GM18517 (cell line): ENCODE measurements around the gene TNFRSF14.

ENCODE experiments used
- ATAC-seq: cut with Tn5 transposase; IDR thresholded peaks from one replicate; pipeline ENCODE4 v1.9.1; 2021; ENCODE audit warnings: mild to moderate bottlenecking, moderate library complexity; ENCODE audit not compliant: unreplicated experiment

TNFRSF14 gene

DNA sequence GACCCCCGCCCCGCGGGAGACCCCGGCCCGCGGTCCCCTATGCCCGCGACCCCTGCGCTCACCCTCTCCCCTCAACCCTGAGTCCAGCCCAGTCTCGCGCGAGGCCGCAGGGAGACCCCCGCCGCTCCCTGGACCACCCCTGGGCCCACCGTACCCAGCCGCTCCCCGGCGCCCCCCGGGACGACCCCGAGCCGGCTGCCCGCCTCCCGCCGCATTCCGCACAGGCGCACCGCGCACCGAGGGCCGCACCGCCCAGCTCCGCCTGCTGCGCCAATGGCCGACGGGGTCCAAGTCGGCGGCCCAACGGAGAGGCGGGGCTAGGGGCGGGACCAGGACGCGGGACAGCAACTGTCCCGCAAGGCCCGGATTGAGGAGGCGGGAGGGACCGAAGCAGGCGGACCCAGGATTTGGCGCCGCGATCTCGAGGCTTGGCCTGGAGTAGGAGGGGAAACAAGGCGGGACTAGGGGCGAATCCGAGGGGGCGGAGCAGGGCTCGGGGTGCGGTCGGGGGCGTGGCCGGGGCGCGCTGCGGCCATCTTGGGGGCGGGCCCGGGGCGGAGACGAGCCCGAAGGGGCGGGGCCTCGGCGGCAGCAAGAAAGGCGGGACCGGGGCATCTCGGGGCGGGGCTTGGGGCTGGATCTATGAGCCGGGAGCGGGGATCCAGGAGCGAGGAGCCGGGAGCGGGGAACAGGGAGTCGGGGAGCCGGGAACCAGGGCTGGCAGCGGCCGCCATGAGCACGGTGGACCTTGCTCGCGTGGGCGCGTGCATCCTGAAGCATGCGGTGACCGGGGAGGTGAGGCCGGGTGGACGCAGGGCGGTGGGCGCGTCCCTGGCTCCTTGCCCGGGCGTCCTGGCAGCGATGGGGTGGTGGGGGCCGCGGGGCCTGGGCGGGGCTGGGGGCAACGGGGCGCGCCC is 30.2 kb downstream of the TNFRSF14 start, which contains the start of gene PRXL2B:
Gene PRXL2B, plus strand, starts transcription at position 624 of the 917 bp plus-strand sequence. Its CDS starts 109 bp downstream, at position 733.
- ATAC-seq = peak; percentile 56

DNA sequence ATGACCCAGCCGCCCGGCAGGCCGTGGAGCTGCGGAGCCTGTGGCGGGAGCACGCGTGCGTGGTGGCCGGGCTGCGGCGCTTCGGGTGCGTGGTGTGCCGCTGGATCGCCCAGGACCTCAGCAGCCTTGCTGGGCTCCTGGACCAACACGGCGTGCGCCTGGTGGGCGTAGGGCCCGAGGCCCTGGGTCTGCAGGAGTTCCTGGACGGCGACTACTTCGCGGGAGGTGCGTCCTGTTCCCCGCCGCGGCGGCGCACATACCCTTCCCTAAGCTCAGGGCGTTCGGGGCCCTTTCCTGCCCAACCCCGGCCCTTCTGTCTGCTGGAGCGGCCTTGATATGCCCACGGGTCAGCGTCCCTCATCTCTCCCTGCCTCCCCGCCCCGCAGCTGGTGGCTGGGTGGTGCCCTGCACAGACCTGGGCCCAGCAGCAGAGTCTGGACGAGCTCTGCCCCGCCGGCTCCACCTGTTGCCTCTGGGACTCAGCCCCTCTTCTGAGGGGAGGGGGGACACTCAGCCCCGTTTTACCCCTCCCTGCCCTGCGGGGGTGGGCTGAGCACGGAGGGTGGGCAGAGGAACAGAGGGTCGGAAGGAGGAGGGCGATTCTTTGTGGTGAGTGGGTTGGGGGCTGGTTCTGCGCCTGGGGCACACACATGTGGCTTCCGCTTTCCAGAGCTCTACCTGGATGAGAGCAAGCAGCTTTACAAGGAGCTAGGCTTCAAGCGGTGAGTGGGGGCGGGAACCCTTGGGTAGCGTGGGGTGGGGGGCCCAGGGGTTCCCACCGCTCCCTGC is 31.1 kb downstream of the TNFRSF14 start:
- no peak for ATAC-seq

DNA sequence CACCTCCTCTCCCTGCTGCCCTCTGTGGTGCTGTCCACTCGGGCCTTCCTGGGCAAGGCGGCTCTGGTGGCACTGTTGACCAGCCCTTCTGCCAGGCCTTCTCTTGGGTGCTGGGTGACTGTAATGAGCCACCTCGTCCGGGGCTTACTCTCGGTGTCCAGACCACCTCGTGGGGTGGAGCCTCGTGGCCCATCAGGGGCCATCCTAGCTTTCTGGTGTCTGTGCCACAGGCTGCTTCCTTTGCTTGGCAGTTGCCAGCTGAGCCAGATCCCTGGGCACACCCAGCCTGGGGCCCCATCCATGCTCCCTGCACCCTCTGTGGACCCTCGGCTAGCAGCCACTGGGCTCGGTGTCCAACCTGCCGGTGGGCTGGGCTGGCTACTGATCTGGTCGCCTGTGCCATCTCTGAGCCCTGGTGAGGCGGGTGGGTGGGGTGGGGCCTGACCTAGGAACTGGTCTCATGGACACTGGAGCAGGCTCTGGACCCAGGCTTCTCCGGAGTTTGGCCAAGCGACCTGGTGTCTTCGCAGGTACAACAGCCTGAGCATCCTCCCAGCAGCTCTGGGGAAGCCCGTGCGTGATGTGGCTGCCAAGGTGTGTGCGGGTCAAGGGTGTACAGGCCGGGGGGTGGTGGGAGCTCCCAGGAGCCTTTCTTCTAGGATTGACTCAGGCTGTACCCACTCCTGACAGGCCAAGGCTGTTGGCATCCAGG is 31.8 kb downstream of the TNFRSF14 start:
- ATAC-seq = no peak

DNA sequence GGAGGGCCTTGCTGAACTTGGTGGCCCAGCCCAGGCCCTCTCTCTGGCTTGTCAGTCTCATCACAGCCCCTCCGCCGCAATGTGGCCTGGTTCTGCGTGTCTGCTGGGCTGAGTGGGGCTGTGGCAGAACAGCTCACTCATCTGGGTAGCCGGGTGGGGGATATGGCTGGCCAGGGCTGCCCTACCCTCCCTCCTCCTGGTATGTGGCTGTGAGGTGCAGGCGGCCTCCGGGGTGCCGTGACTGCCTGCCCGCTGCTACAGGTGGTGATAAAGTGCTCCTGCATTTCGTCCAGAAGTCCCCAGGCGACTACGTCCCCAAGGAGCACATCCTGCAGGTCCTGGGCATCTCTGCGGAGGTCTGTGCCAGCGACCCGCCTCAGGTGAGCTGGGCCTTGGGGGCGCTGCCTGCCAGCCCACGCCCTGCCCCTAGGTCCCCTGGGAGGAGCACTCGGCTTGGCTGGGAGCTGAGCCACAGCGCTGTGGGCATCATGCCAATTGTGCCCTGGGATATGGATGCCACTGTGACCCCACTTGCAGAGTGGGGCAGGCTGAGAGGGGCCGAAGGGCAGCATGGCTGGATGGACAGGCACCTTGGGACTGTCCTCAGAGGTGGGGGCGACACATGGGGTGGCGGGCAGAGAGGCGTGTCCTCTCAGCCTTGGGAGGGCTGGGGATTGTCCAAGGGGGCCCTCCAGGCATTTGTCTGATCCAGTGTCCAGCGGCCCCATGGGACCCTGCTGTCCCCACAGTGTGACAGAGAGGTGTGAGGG is 32.7 kb downstream of the TNFRSF14 start:
- no peak for ATAC-seq

DNA sequence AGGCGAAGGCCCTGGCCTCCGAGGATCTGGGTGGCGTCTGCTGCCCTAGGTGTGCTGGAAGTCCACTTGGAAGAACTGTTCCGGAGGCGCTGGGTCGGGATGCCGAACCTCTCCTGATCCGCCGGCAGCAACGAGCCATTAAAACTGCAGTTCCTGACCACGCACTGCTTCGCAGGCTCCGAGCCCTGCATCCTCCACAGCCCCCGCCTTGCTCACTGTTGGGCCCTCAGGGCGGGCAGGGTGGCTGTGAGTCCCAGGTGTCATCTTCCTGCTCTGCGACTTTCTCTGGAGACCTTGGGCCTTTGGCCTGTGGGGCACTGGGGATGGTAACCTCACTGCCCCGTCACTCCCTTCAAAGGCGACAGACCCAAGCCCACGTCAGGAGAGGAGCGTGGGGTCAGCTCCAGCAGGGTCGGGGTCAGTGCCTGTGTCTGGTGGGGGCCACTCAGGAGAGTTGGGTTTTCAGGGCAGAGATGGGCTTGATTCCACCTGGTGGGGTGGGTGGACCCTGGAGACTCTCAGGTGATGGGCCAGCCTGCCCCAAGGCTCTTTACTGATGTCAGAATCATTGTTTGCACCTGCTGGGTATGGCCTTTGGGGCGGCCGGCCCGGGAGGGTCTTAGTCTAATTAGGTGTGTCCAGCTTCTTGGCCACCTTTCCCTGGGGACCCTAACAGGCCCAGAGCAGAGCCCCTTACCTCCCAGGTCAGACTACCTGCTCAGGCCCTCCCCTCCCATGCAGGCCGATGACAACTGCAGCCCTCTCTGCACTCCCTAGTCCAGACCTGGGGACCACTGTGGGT is 33.5 kb downstream of the TNFRSF14 start:
- no peak for ATAC-seq

DNA sequence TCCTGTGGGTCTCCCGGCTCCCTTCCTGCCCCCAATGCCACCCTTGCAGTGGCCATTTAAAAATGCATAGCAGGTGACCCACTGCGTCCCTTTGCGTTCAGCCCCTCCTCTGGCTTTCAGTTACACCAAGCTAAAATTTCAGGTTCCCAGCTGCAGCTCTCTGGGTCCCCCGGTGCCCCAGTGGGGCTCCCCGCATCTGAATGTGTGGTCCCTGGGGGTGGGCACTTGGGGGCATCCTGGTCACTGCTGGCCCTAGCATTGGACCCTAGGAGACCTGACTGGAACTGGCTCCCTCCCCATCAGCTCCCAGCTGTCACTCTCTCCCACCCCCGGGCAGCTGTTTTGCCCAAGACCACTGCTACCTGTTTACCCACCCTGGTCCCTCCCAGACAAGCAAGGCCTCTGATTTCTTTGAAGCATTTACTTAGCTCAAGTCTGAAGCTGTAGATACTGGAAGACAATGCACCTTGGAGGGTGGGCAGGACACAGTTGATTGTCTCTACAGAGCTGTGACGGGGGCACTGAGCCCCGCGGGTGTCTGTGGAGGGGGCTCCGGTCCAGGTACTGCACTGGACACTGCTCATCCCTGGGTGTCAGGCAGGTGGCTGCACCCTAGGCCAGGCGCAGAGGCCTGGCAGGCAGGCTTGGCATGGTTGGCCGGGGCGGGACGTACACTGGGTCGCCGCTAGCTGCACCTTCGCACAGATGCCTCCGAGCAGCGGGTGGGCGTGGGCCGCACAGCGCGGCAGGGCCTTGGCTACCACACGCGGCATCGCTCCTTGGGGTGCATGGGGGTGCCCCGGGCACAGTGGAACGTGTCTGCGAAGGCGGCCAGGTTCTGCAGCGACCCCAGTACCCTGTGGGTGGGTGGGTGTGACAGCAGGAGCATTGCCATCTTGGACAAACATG is 34.3 kb downstream of the TNFRSF14 start:
- ATAC-seq = no peak

DNA sequence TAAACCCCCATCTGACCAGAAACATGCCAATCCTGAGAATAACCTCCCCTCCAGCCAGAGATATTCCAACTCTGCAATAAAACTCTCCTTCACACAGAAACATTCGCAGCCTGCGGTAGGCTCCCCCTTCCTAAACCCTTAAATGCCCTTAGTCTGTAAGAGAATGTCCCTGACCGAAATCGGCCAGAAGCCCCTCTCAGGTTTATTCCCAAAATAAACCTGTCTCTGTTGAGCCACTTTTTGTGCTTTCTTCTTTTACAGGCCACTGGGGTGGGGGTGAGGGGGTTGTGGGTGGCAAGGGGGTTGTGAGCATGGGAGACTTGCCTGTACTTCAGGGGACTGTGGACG is 35.0 kb downstream of the TNFRSF14 start:
- no peak for ATAC-seq

DNA sequence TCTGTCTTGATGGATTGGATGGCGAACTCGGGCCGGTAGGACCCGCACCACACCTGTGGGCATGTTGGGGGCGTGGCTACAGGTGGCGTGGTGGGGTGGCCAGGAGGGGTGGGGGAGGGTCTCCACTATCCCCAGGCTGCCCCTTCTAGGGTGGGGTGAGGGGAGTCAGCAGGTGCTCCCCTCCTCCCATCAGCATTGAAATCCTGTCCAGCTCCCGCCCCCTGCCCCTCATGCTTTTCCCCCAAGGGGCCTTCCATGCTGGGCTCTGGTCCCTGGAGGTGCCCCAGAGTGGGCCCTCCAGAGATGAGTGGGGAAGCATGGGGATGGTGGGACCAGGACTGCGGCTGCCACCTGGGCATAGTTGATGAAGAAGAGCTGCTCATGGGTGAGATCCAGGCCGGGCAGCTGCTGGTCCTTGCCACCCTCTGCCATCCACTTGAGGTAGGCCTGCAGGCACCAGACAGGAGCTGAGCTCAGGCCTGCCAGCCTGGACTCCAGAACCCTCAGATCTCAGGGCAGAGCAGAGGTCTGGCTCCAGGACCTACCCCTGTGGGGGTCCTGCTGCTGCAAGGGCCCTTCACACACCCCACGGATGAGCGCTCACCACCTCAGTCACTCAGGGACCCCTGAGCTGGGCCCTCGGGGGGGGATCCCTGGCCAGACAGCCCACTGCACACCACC is 35.5 kb downstream of the TNFRSF14 start:
- no peak for ATAC-seq

DNA sequence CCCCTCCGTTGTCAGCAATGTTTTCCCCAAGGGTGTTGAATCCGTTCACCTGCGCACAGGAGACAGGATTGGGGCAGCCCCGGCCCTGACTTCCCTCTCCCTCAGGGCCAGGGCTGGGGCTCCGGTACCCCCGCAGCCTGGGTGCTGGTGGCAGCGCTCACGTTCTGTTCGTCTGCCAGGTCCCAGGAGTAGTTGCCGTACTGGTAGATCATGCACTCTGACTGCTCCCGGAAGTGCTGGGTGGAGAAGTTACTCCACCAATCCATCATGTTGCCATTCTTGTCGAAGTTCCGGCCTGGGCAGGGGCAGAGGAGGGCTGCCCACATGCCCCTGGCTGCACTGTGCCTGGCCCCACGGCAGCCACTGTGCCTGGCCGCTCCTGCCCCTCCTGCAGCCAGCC is 36.5 kb downstream of the TNFRSF14 start:
- ATAC-seq = no peak

DNA sequence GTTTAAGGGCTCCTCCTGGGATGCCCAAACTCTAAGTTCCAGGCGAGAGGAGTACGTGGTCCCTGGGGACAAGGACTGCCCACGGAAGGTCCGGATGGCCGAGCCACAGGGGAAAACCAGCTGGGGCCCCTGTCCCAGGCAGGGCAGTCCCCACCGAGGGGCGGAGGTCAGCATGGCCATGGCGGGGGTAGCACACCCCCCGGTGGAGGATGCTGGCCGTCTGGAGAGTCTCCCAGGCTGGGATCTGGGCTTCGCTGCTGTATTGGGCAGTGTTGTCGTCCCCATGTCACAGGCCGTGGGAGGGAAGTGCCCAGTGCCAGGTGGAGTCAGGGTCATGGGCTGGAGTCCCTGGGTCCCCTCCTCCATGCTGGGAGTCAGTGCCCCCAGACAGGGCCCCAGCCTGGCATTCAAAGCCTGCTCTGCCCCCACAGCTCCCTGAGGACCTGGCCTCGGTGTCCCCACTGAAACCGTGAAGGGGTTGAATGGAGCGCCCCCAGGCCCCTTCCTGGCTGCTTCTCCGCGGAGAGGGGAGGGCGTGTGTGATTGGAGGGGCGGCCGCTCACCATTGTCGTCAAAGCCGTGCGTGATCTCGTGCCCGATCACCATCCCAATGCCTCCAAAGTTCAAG is 37.2 kb downstream of the TNFRSF14 start:
- ATAC-seq = no peak

DNA sequence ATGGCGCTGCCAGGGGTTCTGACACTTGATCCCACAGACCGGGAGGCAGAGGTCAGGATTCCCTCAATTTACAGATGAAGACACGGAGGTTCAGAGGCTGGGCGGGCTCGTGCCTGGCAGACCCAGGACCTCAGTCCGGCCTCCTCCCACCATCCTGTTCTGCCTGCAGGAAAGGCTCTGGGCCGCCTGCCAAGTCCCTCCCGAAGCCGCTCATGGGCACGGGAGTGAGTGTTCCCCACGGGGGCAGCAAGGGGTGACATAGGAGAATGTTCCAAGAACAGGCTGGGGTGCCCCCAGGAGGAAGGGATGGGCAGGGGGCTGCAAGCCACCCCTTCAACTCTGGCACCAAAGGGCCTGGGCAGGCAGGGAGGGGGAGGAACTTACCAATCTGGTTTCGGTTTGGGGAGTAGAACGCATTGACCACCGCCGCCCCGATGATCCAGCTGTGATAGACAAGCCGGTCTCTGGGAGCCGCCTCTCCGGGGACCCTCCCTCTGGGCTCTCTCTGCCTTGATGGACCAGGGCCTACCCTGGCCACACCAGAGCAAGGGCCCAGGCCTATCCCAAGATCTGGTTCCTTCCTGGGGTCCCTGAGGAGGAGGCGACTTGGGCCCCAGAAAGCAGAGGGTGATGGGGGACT is 38.0 kb downstream of the TNFRSF14 start:
- ATAC-seq = no peak

DNA sequence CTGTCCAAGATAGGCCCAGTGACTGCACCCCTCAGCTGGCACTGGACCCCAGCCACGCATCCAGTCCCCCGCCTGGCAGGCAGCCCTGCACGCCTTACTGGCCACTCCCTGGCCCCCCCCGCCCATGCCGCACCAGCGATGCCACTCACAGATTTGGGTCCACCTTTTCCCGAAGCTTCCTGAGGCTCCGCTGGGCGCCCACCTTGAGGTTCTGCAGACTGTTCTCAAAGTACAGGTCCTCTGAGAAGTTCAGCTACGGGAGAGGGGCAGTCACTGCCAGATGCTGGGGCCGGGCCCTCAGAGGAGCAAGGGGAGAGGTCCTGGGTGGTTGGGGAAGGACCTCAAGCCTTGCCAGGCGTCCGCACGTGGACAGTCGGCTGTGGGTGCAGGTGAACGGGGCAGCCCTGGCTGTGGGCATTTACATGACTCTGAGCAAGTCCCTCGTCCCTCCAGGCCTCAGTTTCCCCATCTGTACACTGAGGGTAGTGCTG is 38.5 kb downstream of the TNFRSF14 start:
- no peak for ATAC-seq

DNA sequence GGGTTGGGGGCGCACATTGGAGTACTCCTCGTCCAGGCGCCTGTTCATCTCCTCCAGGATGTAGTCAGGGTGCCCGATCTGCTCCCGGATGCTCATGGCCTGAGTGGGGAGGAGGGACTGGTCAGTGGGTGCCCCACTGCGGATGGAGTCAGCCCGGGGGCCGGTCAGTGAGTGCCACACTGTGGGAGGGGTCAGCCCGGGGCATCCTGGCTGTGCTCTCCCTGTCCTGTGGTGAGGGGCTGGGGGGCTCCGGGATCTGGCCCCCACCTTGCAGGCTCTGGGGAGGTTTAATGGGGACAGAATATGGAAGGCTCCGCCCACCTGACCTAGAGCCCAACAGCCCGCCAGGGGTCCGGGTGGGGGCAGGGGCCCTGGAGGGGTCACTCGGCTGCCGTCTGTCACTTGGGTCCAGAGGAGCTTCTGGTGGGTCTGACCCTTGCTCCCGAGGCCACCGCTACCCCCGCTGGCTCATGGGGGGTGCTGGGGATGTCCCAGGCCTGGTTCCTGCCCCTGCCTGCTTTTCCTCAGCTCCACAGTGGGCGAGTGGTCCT is 39.2 kb downstream of the TNFRSF14 start:
- no peak for ATAC-seq

DNA sequence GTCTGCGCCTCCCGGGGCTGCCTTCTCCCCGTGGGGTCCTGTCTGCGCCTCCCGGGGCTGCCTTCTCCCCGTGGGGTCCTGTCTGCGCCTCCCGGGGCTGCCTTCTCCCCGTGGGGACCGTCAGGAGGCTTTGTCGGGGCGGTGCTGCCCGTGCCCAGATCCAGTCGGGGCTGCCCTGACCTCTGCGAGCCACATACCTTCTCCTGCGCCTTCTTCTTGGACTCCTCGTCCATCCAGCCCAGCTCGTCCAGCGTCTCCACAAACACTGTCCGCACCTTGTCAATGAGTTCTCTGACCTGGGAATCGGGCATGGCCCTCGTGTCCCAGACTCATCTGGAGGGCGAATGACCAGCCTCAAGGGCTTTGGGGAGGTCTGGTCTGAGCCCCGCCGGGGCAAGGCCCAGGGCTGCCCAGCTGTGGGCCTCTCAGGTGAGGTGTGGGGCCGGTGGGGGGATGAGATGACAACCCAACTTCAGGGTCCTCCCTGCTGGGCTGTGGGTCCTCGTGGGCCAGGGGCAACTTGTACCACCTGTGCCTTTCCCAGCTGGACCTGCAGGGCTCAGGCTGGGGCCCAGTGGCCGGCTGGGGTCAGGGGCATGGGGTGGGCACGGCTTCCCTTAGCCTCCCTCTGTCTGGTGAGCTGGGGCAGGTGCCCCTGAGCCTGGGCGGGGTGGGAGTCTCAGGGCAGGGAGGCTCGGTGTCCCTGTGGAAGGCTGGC is 39.8 kb downstream of the TNFRSF14 start:
- ATAC-seq = no peak

DNA sequence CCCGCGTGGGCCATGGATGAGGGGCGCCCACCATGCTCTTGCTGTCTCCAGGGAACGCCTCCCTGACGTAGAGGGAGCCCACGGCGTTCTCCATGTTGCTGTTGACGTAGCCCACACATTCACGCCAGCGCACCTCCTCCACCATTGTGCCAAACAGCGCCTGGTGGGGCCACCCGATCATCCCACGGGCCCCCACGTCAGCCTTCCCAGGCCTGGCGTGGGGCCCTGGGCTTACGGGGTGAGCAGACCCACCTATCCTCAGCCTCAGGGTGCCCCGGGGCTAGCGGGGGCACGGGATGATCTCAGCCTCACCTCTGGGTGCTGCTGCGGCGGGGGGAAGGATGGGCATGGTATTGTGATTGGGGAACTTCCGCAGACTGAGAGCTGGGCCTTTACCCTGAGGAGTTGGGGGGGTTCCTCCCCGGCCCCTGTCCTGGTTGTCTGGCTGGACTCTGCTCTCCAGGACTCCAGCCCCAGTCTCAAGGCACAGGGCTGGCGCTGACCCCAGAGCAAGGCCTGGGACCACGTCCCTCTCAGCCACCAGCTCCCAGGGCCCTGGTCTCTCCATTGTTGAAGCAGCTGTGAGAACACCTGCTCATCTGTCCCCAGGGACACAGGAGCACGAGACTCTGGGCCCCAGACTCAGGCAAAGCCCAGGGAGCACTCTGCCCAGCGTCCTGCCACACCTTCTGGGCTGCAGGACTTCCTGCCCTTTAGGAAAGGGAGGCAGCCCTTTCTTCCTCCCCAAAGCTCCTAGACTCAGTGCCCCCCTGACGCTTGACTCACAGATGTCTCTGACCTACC is 40.6 kb downstream of the TNFRSF14 start:
- ATAC-seq = no peak
